Measurements from ENCODE around the gene MYH16. TPM values are rescaled to one million over a fixed set of nuclear protein-coding genes. Genes with fewer than 3 reads are reported as not detected.

Gene MYH16
- total RNA-seq, 1 experiment from 2014 or later: 0.57 TPM

- no peaks in the 10 kb centered on the region for H3K79me2 ChIP-seq (ENCODE audit: insufficient read depth, low read length)
- ChIA-PET RAD21 (ENCODE audit: low non-redundant PET in 1 of 2, low total read pairs in 2 of 2, uncharacterized antibody in 2 of 2, unreplicated experiment in 2 of 2) (no interaction called here), POLR2A (no interaction called here), CTCF (no interaction called here)
- H3K9me2 ChIP-seq (ENCODE audit: insufficient read depth): no peaks in the 10 kb centered on the region
- intact Hi-C loops (cut with micrococcal nuclease): no loop called here
- no peaks in the 10 kb centered on the region for H3K36me3 ChIP-seq (ENCODE audit: control insufficient read depth in 1 of 2, insufficient read depth in 2 of 2, low read length in 2 of 2)
- H3K27me3 ChIP-seq (ENCODE audit: insufficient read depth, low read length): no peaks in the 10 kb centered on the region
- H3K4me2 ChIP-seq (ENCODE audit: low read length): no peak overlapping the region
- no peaks in the 10 kb centered on the region for H4K20me1 ChIP-seq (ENCODE audit: insufficient read depth)
- TF ChIP-seq MAX (IDR thresholded peaks at IDR 0.05) (no peak), RAD21 (IDR thresholded peaks at IDR 0.05; ENCODE audit: low read depth) (no peak), ZBTB33 (IDR thresholded peaks at IDR 0.05; ENCODE audit: extremely low read depth, insufficient replicate concordance, low read length) (no peak), CEBPB (IDR thresholded peaks at IDR 0.05; ENCODE audit: low read depth) (no peak), YY1 (IDR thresholded peaks at IDR 0.05; ENCODE audit: extremely low read depth, insufficient replicate concordance, low read depth, low read length) (no peak), JUND (IDR thresholded peaks at IDR 0.05) (no peak), ELF1 (IDR thresholded peaks at IDR 0.05; ENCODE audit: borderline replicate concordance, low read depth) (no peak), FOSL1 (IDR thresholded peaks at IDR 0.05; ENCODE audit: low read depth) (no peak), EGR1 (IDR thresholded peaks at IDR 0.05; ENCODE audit: low read depth) (no peak), TCF7L2 (IDR thresholded peaks at IDR 0.05; ENCODE audit: borderline replicate concordance, extremely low read depth, insufficient read depth, insufficient read length) (no peak), EZH2phosphoT487 (IDR thresholded peaks at IDR 0.05; ENCODE audit: borderline replicate concordance) (no peak), SRF (IDR thresholded peaks at IDR 0.05; ENCODE audit: low read depth) (no peak), EZH2 (IDR thresholded peaks at IDR 0.05) (no peak), REST (IDR thresholded peaks at IDR 0.05; ENCODE audit: low read depth) (no peak), SIN3A (IDR thresholded peaks at IDR 0.05; ENCODE audit: low read depth) (no peak), ATF3 (IDR thresholded peaks at IDR 0.05) (no peak), CBX3 (IDR thresholded peaks at IDR 0.05; ENCODE audit: low read depth) (no peak)
- ATAC-seq (peak; percentile 32; the same call in 1 of the 2 replicates), DNase-seq (ENCODE audit: low read depth, low spot score) (no peak)
- H3K9me3 ChIP-seq (ENCODE audit: control insufficient read depth in 1 of 2, insufficient read depth in 1 of 2, low read depth in 1 of 2, low read length in 2 of 2): no peaks in the 10 kb centered on the region
- no peak overlapping the region for H2AFZ ChIP-seq (ENCODE audit: low read depth, low read length, poor library complexity, severe bottlenecking)
- H3K27ac ChIP-seq (ENCODE audit: low read depth, low read length): no peak overlapping the region
- H3K9ac ChIP-seq (ENCODE audit: low read length): no peak overlapping the region
- H3K4me1 ChIP-seq (ENCODE audit: control insufficient read depth in 1 of 2, insufficient read depth in 2 of 2, low read length in 2 of 2): peaks cover 0 to 5% of the 10 kb centered on the region in 2 experiments; a peak in 2 of 4 replicates
- no TSS peak for BruUV-seq (replicated peaks)
- no peak overlapping the region for H3K4me3 ChIP-seq (replicated peaks in 1 of 2; ENCODE audit: low read depth in 1 of 2, low read length in 2 of 2)
These were observed 17.2 kb upstream of the MYH16 start for GRCh38 chr7:99255463-99255862.

All from HCT116 (cell line).